T1000 (cell line): Measurements from ENCODE around the gene PCCA.

ENCODE experiments used
- DNase-seq: peaks from one replicate; lab custom pipeline; 2025; ENCODE audit warnings: mixed read lengths; lab: John Stamatoyannopoulos, UW

The PCCA gene

DNA sequence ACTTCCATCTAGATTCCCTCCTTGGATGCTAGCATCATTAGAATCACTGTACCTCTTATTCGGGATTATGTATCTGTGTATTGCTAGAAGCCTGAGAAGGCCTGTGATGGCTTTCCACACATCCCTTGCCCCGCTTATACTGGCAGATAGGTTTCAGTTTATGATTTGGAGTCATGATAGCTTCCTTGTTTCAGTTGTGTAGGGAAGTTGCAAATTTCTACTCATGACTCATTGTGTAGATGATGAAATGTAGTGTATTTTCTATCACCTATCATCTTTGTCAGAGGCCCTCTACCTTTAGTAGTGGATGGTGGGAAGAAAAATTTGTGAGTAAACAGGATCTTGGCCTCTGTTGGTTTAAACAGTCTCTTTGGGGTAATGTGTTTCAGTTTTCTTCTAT lies 334.5 kb downstream of the PCCA start:
- DNase-seq, result no peak

GRCh38 chr13:100428986-100429385 lies 340.1 kb downstream of the PCCA start:
- no peak for DNase-seq

GRCh38 chr13:100432611-100433010 lies 343.7 kb downstream of the PCCA start:
- no peak for DNase-seq

GRCh38 chr13:100433475-100433874 lies 344.6 kb downstream of the PCCA start:
- DNase-seq, result no peak

DNA sequence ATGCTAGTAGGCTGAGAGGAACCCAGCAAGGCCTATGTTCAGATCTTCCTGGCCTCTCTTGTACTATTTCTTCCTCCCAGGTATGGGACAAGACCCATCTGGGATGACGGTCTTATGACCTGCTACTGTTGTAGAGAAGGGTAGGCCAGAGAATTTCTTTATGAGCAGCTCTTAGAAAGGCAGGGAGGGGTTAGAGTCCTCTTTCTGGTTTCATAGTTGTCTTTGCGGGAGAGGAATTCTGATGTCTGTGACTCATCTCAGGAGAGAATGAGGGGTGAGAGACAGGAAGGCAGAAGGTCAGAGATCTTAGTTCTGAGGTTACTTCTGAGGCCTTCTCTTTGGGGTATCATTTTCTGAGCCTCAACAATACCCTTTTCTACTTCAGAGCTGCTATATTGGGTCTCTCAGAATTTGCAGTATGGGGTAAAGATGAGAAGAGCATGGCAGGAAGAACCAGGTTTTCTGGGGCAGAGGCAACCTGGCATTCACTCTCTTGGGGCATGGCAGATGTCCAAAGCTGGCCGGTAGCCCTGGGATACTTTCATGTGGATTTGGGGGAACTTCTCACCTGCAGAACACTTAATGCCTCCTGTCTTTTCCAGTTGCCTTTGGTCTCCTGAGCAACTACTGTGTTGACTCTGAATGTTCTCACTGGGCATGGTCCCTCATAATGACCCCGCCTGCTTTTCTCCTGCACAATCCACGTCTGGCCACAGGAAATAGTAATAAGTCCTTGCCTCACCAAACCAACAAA lies 345.3 kb downstream of the PCCA start:
- DNase-seq, result no peak

- DNase-seq, result no peak
Measured at GRCh38 chr13:100436099-100436498, 347.2 kb downstream of the PCCA start.

- no peak for DNase-seq
Measured at GRCh38 chr13:100438059-100438788, 349.3 kb downstream of the PCCA start.

- DNase-seq, result no peak
Measured at GRCh38 chr13:100439247-100439970, 350.5 kb downstream of the PCCA start.

DNA sequence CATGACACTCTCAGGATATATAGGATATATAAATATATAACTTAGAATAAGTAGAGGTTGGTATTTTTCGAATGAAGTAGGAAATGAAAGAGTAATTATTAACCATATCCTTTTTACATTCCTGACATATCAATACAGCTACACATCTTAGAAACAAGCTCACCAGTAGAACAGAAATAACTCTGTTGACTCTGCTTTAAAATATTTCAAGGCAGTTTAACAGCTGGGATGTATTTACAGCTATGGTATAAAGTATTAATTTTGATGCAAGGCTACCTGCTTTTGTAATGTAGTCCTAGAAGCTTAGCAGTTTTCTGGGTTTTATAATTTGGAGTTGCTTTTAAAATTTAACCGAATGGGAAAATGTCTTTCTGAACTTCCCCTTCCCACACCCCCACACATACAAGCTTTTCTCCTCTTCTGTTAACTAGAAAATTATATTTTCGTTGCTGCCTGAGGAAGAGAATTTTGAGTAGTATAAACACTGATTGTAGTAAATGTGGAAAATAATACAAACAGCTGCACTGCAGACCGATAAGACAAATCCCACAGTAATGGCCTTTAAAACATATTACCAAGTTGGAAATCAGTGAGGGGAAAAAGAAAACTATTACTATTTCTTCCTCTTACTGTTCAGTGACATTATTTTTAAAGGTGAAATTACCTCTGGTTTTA lies 352.0 kb downstream of the PCCA start:
- DNase-seq, result no peak

DNA sequence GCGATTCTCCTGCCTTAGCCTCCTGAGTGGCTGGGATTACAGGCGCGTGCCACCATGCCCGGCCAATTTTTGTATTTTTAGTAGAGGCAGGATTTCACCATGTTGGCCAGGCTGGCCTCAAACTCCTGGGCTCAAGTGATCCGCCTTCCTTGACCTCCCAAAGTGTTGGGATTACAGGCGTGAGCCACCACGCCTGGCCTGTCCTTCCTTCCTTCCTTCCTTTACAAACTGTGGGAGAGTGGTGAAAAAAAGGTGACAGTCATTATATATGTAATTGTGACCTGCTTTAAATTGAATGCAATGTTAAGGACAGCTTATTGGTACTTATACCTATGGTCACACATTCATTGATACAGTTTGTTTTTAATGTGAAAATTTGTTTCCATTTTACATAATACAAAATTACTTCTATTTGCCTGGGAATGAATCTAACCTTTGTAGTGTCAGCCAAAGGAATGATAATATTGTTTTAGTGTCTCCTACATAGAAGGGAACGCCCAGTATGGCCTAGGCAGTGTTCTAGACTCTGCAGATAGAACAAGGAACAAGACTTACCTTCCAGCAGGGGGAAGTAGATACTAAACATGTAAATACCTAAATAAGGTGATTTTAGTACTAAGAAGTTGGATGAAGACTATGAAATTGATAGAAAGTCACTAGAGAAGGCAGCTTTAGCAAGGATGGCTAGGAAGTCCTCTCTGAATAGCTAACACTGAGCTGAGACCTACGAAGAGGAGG lies 353.4 kb downstream of the PCCA start:
- DNase-seq, result no peak

- no peak for DNase-seq
Measured at GRCh38 chr13:100443278-100443997, 354.5 kb downstream of the PCCA start.

DNA sequence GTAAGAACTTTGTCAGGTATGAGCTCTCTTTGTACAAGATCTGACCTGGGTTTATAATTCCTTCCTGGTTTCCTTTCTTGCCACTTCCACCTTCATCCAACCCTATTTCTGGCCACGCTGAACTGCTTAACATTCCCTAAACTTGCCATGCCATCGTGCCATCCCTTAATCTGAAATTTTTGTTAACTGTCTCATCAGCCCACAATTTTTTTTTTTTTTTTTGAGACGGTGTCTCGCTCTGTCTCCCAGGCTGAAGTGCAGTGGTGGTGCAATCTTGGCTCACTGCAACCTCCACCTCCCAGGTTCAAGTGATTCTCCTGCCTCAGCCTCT lies 355.1 kb downstream of the PCCA start:
- no peak for DNase-seq

DNA sequence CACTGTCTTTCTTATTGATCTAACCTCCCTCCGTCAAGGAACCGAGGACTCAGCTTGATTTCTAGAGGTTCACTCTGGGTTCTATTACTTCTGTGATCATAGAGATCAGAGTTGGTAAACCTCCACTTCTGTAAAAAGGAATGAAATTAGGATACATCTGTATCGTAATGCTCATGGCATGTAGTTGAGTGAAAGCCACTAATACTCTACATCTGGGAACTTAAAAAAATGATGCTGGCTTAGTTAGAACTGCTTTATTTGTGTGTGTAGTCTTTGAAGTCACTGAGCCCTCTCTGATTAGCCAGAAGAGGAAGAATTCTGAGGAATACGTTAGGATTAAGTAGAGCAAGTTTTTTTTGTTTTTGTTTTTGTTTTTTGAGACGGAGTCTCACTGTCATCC lies 358.9 kb downstream of the PCCA start:
- no peak for DNase-seq

- no peak for DNase-seq
Measured at GRCh38 chr13:100451923-100452322, 363.0 kb downstream of the PCCA start.

DNA sequence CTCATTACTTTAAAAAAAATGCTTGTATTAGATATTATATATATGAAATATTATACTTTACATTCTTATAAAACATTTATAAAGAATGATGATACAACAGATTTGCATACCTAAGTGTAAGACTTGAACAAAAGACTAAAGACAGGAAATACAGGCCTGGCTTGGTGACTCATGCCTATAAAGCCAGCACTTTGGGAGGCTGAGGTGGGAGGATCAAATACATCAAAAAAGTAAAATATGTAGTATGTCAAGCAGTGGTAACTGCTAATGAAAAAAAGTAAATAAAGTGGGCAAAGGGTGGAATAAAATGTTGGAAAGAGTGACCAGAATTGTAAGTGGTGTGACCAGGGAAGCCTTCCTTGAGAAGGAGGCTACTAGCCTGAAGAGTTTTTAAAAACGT lies 366.0 kb downstream of the PCCA start:
- DNase-seq, result no peak

DNA sequence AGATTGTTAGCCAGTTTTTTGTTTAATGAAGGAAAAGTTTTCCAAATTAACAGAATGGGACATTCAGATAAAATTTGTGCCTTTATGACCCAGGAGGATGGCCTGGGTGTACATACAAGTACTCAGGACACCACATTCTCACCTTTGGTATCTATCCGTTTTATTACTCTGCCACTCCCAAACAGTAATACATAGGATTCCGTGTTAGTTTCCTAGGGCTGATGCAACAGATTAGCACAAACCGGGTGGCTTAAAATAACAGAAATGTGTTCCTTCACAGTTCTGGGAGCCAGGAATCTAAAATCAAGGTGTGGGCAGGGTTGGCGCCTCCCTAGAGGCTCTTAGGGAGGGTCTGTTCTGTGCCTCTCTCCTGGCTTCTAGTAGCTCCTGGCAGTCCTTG lies 369.8 kb downstream of the PCCA start:
- DNase-seq, result no peak

- DNase-seq, result no peak
Measured at GRCh38 chr13:100459747-100460146, 370.9 kb downstream of the PCCA start.

DNA sequence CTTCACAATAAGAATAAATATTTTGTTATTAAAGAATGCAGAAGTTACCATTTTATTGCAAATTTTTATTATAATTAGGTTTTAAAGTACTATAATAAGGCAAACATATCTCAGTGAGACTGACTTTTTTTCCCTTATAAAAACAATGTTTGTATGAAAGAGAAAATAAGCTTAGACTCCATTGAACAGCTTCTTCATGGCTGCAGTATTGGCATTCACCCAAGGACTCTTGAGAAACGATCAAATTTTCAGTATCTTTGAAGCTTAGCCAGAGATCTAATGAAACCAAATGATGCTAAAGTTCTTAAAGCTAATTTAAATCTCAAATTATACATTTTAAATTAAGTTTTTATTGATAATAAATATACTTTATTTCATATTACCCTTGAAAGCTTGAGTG lies 371.4 kb downstream of the PCCA start:
- DNase-seq, result no peak

- no peak for DNase-seq
Measured at GRCh38 chr13:100460791-100461190, 371.9 kb downstream of the PCCA start.

GRCh38 chr13:100461309-100462030 lies 372.6 kb downstream of the PCCA start:
- DNase-seq, result no peak
